HEK293 (cell line): ENCODE data around the gene FAM81A.
"Not testable (repeated sequence)": the region's sequence is repeated elsewhere in the genome, so short reads cannot be mapped to it uniquely, and the experiment has no call there.

ENCODE experiments used
- CTCF ChIA-PET: fragments of 350-600 bp; formaldehyde crosslinking; extraction: SDS; loops from one replicate; lab custom pipeline; 2021; ENCODE audit warnings: antibody characterized with exemption; lab: Yijun Ruan, JAX
- POLR2A ChIA-PET: fragments of 300-600 bp; formaldehyde crosslinking; extraction: SDS; loops from one replicate; lab custom pipeline; 2020; ENCODE audit warnings: antibody characterized with exemption, inconsistent platforms; lab: Yijun Ruan, JAX
- H3K27ac ChIP-seq: fragments of 200-500 bp; sonication (Bioruptor generic); 2 replicates; pipeline ENCODE4 v1.5.1; 2014; ENCODE audit warnings: low read depth, low read length, control low read depth, inconsistent platforms; ENCODE audit errors: extremely low read depth
- H3K36me3 ChIP-seq, 2 experiments: fragments of 200-500 bp in 1 of 2; sonication (Bioruptor generic) in 1 of 2; 1 replicate in 1 of 2; 2 replicates in 1 of 2; pipeline ENCODE4 v1.5.1; 2014 to 2017; ENCODE audit warnings: inconsistent platforms in 2 of 2, low read length in 2 of 2; ENCODE audit not compliant: control insufficient read depth in 2 of 2, insufficient read depth in 1 of 2
- H3K4me1 ChIP-seq: fragments of 200-500 bp; sonication (Bioruptor generic); 2 replicates; pipeline ENCODE4 v1.5.1; 2014; ENCODE audit warnings: mild to moderate bottlenecking, low read length, inconsistent platforms; ENCODE audit not compliant: control insufficient read depth, insufficient read depth
- H3K4me3 ChIP-seq: 2 replicates; pipeline ENCODE4 v1.5.1; 2011; ENCODE audit warnings: low read depth, mild to moderate bottlenecking, control low read depth, low read length, moderate library complexity
- H3K9me3 ChIP-seq: fragments of 200-500 bp; sonication (Bioruptor generic); 2 replicates; pipeline ENCODE4 v1.5.1; 2014; ENCODE audit warnings: low read depth, low read length, inconsistent platforms; ENCODE audit not compliant: control insufficient read depth, insufficient read depth
- CTCF ChIP-seq: fragments of 450-650 bp; formaldehyde crosslinking; IDR thresholded peaks from 2 replicates; pipeline ENCODE4 v1.5.1; 2016; ENCODE audit warnings: missing biosample characterization, missing genetic modification characterization
- GLI2 ChIP-seq: fragments of 450-650 bp; formaldehyde crosslinking; IDR thresholded peaks from 2 replicates; pipeline ENCODE4; 2017; ENCODE audit warnings: missing biosample characterization, missing genetic modification characterization, low read depth, borderline replicate concordance
- KLF8 ChIP-seq: fragments of 450-650 bp; formaldehyde crosslinking; IDR thresholded peaks from 2 replicates; pipeline ENCODE4 v1.5.1; 2016; ENCODE audit warnings: missing biosample characterization, missing genetic modification characterization
- SCRT1 ChIP-seq: fragments of 450-650 bp; formaldehyde crosslinking; IDR thresholded peaks from 2 replicates; pipeline ENCODE4 v1.5.1; 2016; ENCODE audit warnings: missing biosample characterization, missing genetic modification characterization, borderline replicate concordance
- SETDB1 ChIP-seq: IDR thresholded peaks from one replicate; pipeline ENCODE4 v1.6.1; 2017; ENCODE audit warnings: mild to moderate bottlenecking, low read length, moderate library complexity, mixed read lengths; ENCODE audit not compliant: insufficient read length
- SP7 ChIP-seq: fragments of 450-650 bp; formaldehyde crosslinking; IDR thresholded peaks from 2 replicates; pipeline ENCODE4 v1.5.1; 2016; ENCODE audit warnings: missing biosample characterization, missing genetic modification characterization
- YY1 ChIP-seq: fragments of 450-650 bp; formaldehyde crosslinking; IDR thresholded peaks from 2 replicates; pipeline ENCODE4 v1.5.1; 2018; ENCODE audit warnings: missing biosample characterization, missing genetic modification characterization
- ZBTB17 ChIP-seq: fragments of 450-650 bp; formaldehyde crosslinking; IDR thresholded peaks from 2 replicates; pipeline ENCODE4 v1.5.1; 2016; ENCODE audit warnings: missing biosample characterization, missing genetic modification characterization
- ZBTB48 ChIP-seq: fragments of 450-650 bp; formaldehyde crosslinking; IDR thresholded peaks from 2 replicates; pipeline ENCODE4 v1.5.1; 2016; ENCODE audit warnings: missing biosample characterization, missing genetic modification characterization
- ZEB2 ChIP-seq: fragments of 450-650 bp; formaldehyde crosslinking; IDR thresholded peaks from 2 replicates; pipeline ENCODE4 v1.5.1; 2016; ENCODE audit warnings: missing biosample characterization, missing genetic modification characterization
- ZFHX2 ChIP-seq: fragments of 450-650 bp; formaldehyde crosslinking; conservative IDR thresholded peaks from 2 replicates; pipeline ENCODE4 v1.5.1; 2016; ENCODE audit warnings: missing biosample characterization, missing genetic modification characterization
- ZNF121 ChIP-seq: fragments of 450-650 bp; formaldehyde crosslinking; IDR thresholded peaks from 2 replicates; pipeline ENCODE4 v1.5.1; 2016; ENCODE audit warnings: missing biosample characterization, missing genetic modification characterization
- ZNF133 ChIP-seq: fragments of 450-650 bp; formaldehyde crosslinking; IDR thresholded peaks from 2 replicates; pipeline ENCODE4 v1.5.1; 2016; ENCODE audit warnings: missing biosample characterization, missing genetic modification characterization
- ZNF174 ChIP-seq: fragments of 450-650 bp; formaldehyde crosslinking; IDR thresholded peaks from 2 replicates; pipeline ENCODE4 v1.5.0; 2017; ENCODE audit warnings: missing biosample characterization, mild to moderate bottlenecking, missing genetic modification characterization
- ZNF2 ChIP-seq: fragments of 450-650 bp; formaldehyde crosslinking; IDR thresholded peaks from 2 replicates; pipeline ENCODE4 v1.5.1; 2016; ENCODE audit warnings: missing biosample characterization, missing genetic modification characterization
- ZNF248 ChIP-seq: fragments of 450-650 bp; formaldehyde crosslinking; IDR thresholded peaks from 2 replicates; pipeline ENCODE4 v1.5.1; 2017; ENCODE audit warnings: missing biosample characterization, missing genetic modification characterization
- ZNF280D ChIP-seq: fragments of 450-650 bp; formaldehyde crosslinking; IDR thresholded peaks from 2 replicates; pipeline ENCODE4 v1.5.1; 2016; ENCODE audit warnings: missing biosample characterization, missing genetic modification characterization
- ZNF335 ChIP-seq: fragments of 450-650 bp; formaldehyde crosslinking; conservative IDR thresholded peaks from 2 replicates; pipeline ENCODE4 v1.5.1; 2016; ENCODE audit warnings: missing biosample characterization, missing genetic modification characterization
- ZNF423 ChIP-seq: fragments of 450-650 bp; formaldehyde crosslinking; IDR thresholded peaks from 2 replicates; pipeline ENCODE4 v1.5.1; 2016; ENCODE audit warnings: missing biosample characterization, missing genetic modification characterization
- ZNF433 ChIP-seq: fragments of 450-650 bp; formaldehyde crosslinking; IDR thresholded peaks from 2 replicates; pipeline ENCODE4 v1.5.1; 2016; ENCODE audit warnings: missing biosample characterization, missing genetic modification characterization, low read depth
- ZNF473 ChIP-seq: fragments of 450-650 bp; formaldehyde crosslinking; IDR thresholded peaks from 2 replicates; pipeline ENCODE4 v1.5.1; 2017; ENCODE audit warnings: missing biosample characterization, missing genetic modification characterization
- ZNF560 ChIP-seq: fragments of 450-650 bp; formaldehyde crosslinking; IDR thresholded peaks from 2 replicates; pipeline ENCODE4 v1.5.1; 2017; ENCODE audit warnings: missing biosample characterization, missing genetic modification characterization, borderline replicate concordance
- ZNF639 ChIP-seq: fragments of 450-650 bp; formaldehyde crosslinking; IDR thresholded peaks from 2 replicates; pipeline ENCODE4 v1.5.1; 2016; ENCODE audit warnings: missing biosample characterization, missing genetic modification characterization
- ZNF654 ChIP-seq: fragments of 450-650 bp; formaldehyde crosslinking; IDR thresholded peaks from 2 replicates; pipeline ENCODE4 v1.5.1; 2016; ENCODE audit warnings: low read depth, missing biosample characterization, missing genetic modification characterization
- ZSCAN30 ChIP-seq: fragments of 450-650 bp; IDR thresholded peaks from 2 replicates; pipeline ENCODE4 v1.5.1; 2018; ENCODE audit warnings: missing biosample characterization, mild to moderate bottlenecking, missing genetic modification characterization, moderate library complexity

Gene FAM81A

GRCh38 chr15:59489485-59489884, 51.5 kb downstream of the FAM81A start:
- H3K9me3 ChIP-seq, H3K36me3 ChIP-seq, H3K27ac ChIP-seq, CTCF ChIA-PET, POLR2A ChIA-PET, H3K4me1 ChIP-seq, H3K4me3 ChIP-seq: not testable (repeated sequence)
- TF ChIP-seq ZNF280D = peak; percentile 72; the same call in 1 of the 2 replicates
- TF ChIP-seq SETDB1 = peak; percentile 25

GRCh38 chr15:59491062-59491461, 53.1 kb downstream of the FAM81A start:
- no peaks in the 10 kb centered on the region for H3K9me3 ChIP-seq
- CTCF ChIA-PET = interaction anchor here (0.6 to 1.5 kb wide), 4 partner anchors 11 to 836 kb away, joined by 3 to 5 read pairs (median 3); no protein-coding TSS in a partner anchor
- POLR2A ChIA-PET = no interaction called here
- no peak overlapping the region for H3K27ac ChIP-seq
- TF ChIP-seq ZNF335 (tag by site-specific recombination) (no peak), ZFHX2 (no peak), ZNF433 (tag by site-specific recombination) (no peak), ZNF560 (no peak)
- H3K36me3 ChIP-seq = no peaks in the 10 kb centered on the region
- H3K4me1 ChIP-seq = no peaks in the 10 kb centered on the region
- H3K4me3 ChIP-seq = no peak overlapping the region

- Histone ChIP-seq H3K27ac (no peak overlapping the region), H3K9me3 (no peaks in the 10 kb centered on the region), H3K36me3 (no peaks in the 10 kb centered on the region), H3K4me1 (no peaks in the 10 kb centered on the region), H3K4me3 (no peak overlapping the region)
- ChIA-PET POLR2A (interaction anchor here (1.5 kb wide), 1 partner anchor 120 kb away, joined by 3 read pairs; the partner anchor contains the start of gene MYO1E), CTCF (interaction anchor here (0.5 to 1.8 kb wide), 18 partner anchors 10 to 1271 kb away, joined by 3 to 9 read pairs (median 3); no protein-coding TSS in a partner anchor)
- TF ChIP-seq ZNF654 (peak; percentile 89), ZNF121 (tag by site-specific recombination) (no peak), ZNF423 (tag by site-specific recombination) (no peak), YY1 (tag by site-specific recombination) (no peak), ZNF174 (no peak), ZNF639 (tag by site-specific recombination) (no peak), ZEB2 (tag by site-specific recombination) (no peak), CTCF (tag by site-specific recombination) (peak; percentile 50), ZNF248 (tag by site-specific recombination) (no peak), GLI2 (tag by site-specific recombination) (no peak), ZNF2 (tag by site-specific recombination) (peak; percentile 46; the same call in 1 of the 2 replicates), SCRT1 (tag by site-specific recombination) (no peak), KLF8 (tag by site-specific recombination) (no peak), SP7 (tag by site-specific recombination) (no peak), ZBTB48 (tag by site-specific recombination) (peak; percentile 34; the same call in 1 of the 2 replicates), ZBTB17 (tag by site-specific recombination) (no peak), ZNF133 (tag by site-specific recombination) (no peak), ZNF473 (tag by site-specific recombination) (no peak), ZNF335 (tag by site-specific recombination) (no peak), ZSCAN30 (tag by site-specific recombination) (no peak)
Observed at GRCh38 chr15:59492389-59493377, 54.7 kb downstream of the FAM81A start.
